Activated CD8-positive, alpha-beta memory T cell treated with anti-CD3 and anti-CD28 coated beads, Interleukin-2, amount 10 ng/mL, durations not matched to agents 7 days and 5 days (primary cell): ENCODE results near the gene RORC. TPM values are rescaled to one million over a fixed set of nuclear protein-coding genes. Genes with fewer than 3 reads are reported as not detected.
"Not testable (repeated sequence)": the region's sequence is repeated elsewhere in the genome, so short reads cannot be mapped to it uniquely, and the experiment has no call there.

ENCODE experiments used
- ATAC-seq: fragments of 150-1000 bp; cut with Tn5 transposase; one replicate; pipeline ENCODE4 v1.10.0; 2021; ENCODE audit warnings: moderate library complexity
- CTCF ChIA-PET: fragments of 350-600 bp; sonication (Branson Sonifier 250); formaldehyde crosslinking; loops from one replicate; lab custom pipeline; 2021; ENCODE audit warnings: antibody characterized with exemption; lab: Charles Lee
- DNase-seq: peaks from one replicate; pipeline ENCODE4 v3.0.0-alpha.2; 2020
- H3K27ac Mint-ChIP-seq: one replicate; pipeline ENCODE4 v1.8.0; 2021; ENCODE audit warnings: mild to moderate bottlenecking, mixed read lengths
- H3K27me3 Mint-ChIP-seq: one replicate; pipeline ENCODE4 v1.8.0; 2021; ENCODE audit warnings: mixed read lengths
- H3K36me3 Mint-ChIP-seq: one replicate; pipeline ENCODE4 v1.8.0; 2021; ENCODE audit warnings: mild to moderate bottlenecking, mixed read lengths
- H3K4me1 Mint-ChIP-seq: one replicate; pipeline ENCODE4 v1.8.0; 2021; ENCODE audit warnings: mixed read lengths
- H3K4me3 Mint-ChIP-seq: one replicate; pipeline ENCODE4 v1.8.0; 2021; ENCODE audit warnings: mild to moderate bottlenecking, moderate library complexity, mixed read lengths
- H3K9me3 Mint-ChIP-seq: one replicate; pipeline ENCODE4 v1.8.0; 2022; ENCODE audit warnings: low read depth, mixed read lengths
- total RNA-seq, 2 experiments: library from RNA; stranded (reverse); gene quantifications; one replicate each; pipeline ENCODE4 v1.2.3, GENCODE V29; 2021

The RORC gene
- total RNA-seq, 2 experiments from 2014 or later: 0.30 to 1.3 TPM

DNA sequence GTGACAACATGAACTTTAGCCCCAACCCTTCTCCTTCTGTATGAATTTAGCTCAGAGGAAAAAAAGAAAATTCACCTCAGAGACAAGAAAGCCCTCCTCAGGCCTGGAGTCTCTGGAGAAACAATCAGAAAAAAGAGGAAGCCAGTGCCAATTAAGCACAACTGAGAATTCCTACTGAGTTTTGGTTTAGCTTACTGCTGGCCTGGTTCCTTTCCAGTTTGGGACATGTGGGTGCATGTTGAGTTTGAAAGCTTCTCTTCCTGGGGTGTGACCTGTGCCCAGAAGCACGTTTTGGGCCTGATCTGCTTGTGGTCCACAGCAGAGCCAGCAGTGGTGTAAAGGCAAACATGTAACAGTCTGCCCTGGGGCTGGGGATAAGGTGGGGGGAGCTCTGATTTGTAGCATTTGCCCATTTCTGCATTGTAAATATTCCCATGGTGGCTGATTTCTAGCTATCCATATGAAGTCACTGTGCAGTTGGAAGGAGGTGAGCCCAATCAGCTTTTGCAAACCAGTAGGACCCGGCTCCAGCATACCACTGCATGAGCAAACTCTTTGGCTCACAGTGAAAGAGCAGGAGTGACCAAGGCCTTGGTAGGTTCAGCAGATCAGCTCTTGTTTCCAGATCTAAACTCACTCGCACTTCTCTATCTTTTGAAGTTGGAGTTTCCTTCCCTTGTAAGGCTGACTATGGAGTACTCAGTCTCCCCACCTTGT is 26.6 kb upstream of the RORC start:
- no peaks in the 10 kb centered on the region for H3K9me3 Mint-ChIP-seq

GRCh38 chr1:151855933-151856332 is 24.3 kb upstream of the RORC start:
- CTCF ChIA-PET: no interaction called here
- no peaks in the 10 kb centered on the region for H3K4me1 Mint-ChIP-seq
- ATAC-seq (no peak), DNase-seq (no peak)
- H3K9me3 Mint-ChIP-seq: no peaks in the 10 kb centered on the region
- no peak overlapping the region for H3K27ac Mint-ChIP-seq
- no peaks in the 10 kb centered on the region for H3K36me3 Mint-ChIP-seq
- H3K27me3 Mint-ChIP-seq: no peaks in the 10 kb centered on the region
- H3K4me3 Mint-ChIP-seq: no peak overlapping the region

More for the DNA sequence above, 26.6 kb upstream of the RORC start:
- no peaks in the 10 kb centered on the region for H3K4me1 Mint-ChIP-seq
- H3K36me3 Mint-ChIP-seq: no peaks in the 10 kb centered on the region
- CTCF ChIA-PET: interaction anchor here (3.1 kb wide), 1 partner anchor 9 kb away, joined by 11 read pairs; no protein-coding TSS in a partner anchor
- no peak overlapping the region for H3K4me3 Mint-ChIP-seq
- no peak overlapping the region for H3K27ac Mint-ChIP-seq
- ATAC-seq: no peak
- no peaks in the 10 kb centered on the region for H3K27me3 Mint-ChIP-seq
- no peak for DNase-seq

DNA sequence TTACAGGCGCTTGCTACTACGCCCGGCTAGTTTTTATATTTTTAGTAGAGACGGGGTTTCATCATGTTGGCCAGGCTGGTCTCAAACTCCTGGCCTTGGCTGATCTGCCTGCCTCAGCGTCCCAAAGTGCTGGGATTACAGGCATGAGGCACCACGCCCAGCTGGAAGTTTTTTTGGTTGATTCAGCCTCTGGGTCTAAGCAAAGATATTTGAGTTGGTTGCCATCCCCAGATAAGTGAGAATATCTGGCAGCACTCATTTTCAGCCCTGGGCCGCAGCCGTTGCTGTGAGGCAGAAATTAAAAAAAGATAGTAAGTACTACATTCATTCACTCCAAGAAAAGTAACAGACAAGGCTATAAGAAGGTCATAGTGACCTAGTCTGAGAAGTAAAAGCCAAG is 23.9 kb upstream of the RORC start:
- H3K36me3 Mint-ChIP-seq, H3K27me3 Mint-ChIP-seq, H3K4me3 Mint-ChIP-seq, ATAC-seq, DNase-seq, H3K9me3 Mint-ChIP-seq, CTCF ChIA-PET, H3K4me1 Mint-ChIP-seq, H3K27ac Mint-ChIP-seq: not testable (repeated sequence)

DNA sequence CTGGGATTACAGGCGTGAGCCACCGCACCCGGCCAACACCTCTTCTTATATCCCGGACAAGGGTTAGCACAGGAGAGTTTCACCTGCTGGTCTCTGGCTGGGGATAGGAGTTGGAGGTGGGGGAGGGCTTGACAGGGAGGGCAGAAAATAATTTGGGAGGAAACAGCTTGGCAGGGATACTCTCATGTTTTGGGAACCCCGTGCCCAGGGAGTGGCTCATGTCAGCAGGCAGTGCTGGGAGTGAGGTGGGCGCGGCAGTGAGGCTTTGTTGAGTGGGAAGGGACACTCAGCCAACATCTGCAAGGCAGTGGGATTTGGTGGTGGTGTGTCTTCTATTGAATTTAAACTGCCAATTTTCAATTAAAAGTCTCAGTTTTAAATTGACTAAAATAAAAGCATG is 23.1 kb upstream of the RORC start:
- Mint-ChIP-seq H3K9me3 (no peaks in the 10 kb centered on the region), H3K4me1 (peaks cover 6% of the 10 kb centered on the region), H3K27me3 (no peaks in the 10 kb centered on the region), H3K27ac (no peak overlapping the region), H3K4me3 (no peak overlapping the region), H3K36me3 (no peaks in the 10 kb centered on the region)
- DNase-seq: no peak
- no peak for ATAC-seq
- CTCF ChIA-PET: interaction anchor here (1.5 kb wide), 1 partner anchor 11 kb away, joined by 5 read pairs; no protein-coding TSS in a partner anchor

DNA sequence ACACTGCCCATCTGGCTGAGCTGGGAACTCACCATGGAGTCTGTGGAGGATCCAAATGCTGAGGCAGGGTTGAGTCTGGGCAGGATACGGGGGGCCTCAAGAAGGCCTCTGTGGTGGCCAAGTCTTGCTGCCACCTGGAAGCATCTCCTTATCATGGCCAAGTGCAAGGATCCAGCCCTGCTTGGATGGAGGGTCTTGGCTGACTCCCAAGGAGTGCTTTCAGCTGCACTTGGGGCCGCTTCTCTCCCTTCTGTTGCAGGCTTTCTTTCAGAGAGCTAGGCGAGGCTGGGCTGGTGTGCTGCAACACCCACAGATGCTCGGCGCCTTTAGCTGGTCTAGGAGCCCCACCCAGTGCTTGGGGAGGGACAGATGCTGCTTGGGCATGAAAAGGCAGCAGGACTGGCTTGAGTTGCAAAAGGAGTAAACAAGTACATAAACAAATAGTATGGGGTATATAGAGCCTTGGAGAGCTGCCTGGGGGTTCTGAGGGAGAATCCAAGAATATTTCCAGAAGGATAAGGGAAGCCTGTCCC is 21.9 kb upstream of the RORC start, which contains the start of gene THEM5:
Gene THEM5, minus strand, starts transcription at position 302 of the 533 bp plus-strand sequence. Its CDS starts 147 bp downstream, at position 155.
- DNase-seq: no peak
- peaks cover 15% of the 10 kb centered on the region for H3K4me1 Mint-ChIP-seq
- CTCF ChIA-PET: interaction anchor here (0.9 to 1.5 kb wide), 4 partner anchors 12 to 260 kb away, joined by 3 to 5 read pairs (median 4); no protein-coding TSS in a partner anchor
- H3K4me3 Mint-ChIP-seq: no peak within 1 kb of the TSS
- H3K36me3 Mint-ChIP-seq: peaks cover 1% of the 10 kb centered on the region
- no peaks in the 10 kb centered on the region for H3K27me3 Mint-ChIP-seq
- H3K9me3 Mint-ChIP-seq: no peaks in the 10 kb centered on the region
- no peak for ATAC-seq
- H3K27ac Mint-ChIP-seq: no peak within 1 kb of the TSS

- Mint-ChIP-seq H3K4me3 (no peak overlapping the region), H3K9me3 (no peaks in the 10 kb centered on the region), H3K4me1 (peaks cover 22% of the 10 kb centered on the region), H3K27me3 (no peaks in the 10 kb centered on the region), H3K27ac (no peak overlapping the region), H3K36me3 (peaks cover 1% of the 10 kb centered on the region)
- ATAC-seq (no peak), DNase-seq (no peak)
- CTCF ChIA-PET: interaction anchor here (1.4 to 2.1 kb wide), 3 partner anchors 16 to 29 kb away, joined by 3 to 5 read pairs (median 4); partner anchors contain the start of gene RORC
Observed at GRCh38 chr1:151852733-151853132, 21.1 kb upstream of the RORC start.

DNA sequence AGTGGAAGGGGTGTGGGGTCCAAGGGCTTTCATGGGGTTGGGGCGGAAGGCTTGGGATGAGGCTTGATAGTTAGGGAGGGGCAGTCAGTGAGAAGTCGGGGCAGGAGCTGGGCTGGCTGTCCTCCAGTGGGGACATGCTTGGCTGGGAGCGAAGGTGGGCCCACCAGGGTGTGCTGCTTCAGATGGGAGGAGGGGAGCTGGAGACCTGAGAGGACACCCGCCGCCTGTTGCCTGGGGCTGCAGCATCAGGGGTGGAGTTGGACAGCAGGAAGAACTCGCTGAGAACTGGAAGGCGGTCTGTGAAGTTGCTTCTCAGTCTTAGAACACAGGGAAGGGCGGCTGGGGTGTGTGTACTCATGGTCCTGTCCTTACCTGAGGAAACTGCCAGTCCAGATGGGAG is 20.3 kb upstream of the RORC start:
- peaks cover 1% of the 10 kb centered on the region for H3K36me3 Mint-ChIP-seq
- ATAC-seq (no peak), DNase-seq (no peak)
- no peaks in the 10 kb centered on the region for H3K27me3 Mint-ChIP-seq
- CTCF ChIA-PET: interaction anchor here (1.0 to 2.1 kb wide), 3 partner anchors 15 to 117 kb away, joined by 3 to 5 read pairs (median 3); partner anchors contain the start of gene RORC
- no peak overlapping the region for H3K27ac Mint-ChIP-seq
- H3K4me3 Mint-ChIP-seq: no peak overlapping the region
- H3K9me3 Mint-ChIP-seq: no peaks in the 10 kb centered on the region
- H3K4me1 Mint-ChIP-seq: peaks cover 25% of the 10 kb centered on the region

DNA sequence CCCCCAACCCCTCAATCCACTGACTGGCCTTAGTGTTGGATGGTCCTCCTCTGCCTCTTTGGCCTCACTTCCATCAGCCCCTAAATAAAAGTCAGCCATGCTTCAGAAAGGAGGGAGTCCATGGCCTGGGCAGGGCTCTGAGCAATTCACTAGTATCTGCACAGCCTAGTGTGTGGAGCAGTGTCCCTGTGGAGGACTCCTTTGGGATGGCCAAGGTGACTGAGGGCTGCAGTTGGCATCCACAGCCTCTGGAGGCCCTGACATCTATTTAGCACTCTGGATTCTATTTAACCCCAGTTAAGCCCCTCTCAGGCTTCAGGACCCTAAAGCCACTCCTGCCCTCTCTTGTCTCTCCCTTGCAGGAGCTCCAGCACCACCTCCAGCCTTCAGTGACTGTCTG is 18.3 kb upstream of the RORC start:
- peaks cover 37% of the 10 kb centered on the region for H3K4me1 Mint-ChIP-seq
- H3K27me3 Mint-ChIP-seq: no peaks in the 10 kb centered on the region
- CTCF ChIA-PET: interaction anchor here (2.5 kb wide), 1 partner anchor 9 kb away, joined by 11 read pairs; no protein-coding TSS in a partner anchor

DNA sequence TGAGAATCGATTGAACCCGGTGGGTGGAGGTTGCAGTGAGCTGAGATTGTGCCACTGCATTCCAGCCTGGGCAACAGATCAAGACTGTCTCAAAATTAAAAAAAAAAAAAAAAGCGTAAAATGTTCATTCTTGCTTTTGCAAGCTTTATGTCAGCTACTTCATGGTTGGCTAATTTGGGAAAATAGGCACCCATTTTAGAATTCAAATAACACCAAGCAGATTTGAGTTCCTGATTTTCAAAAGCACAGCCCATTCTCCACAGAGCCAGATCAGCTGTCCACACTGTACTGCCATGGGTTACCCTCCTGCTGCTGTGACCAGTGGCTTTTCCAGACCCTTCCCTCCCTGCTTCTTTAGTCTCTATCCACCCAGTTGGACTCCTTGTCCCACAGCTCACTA is 17.5 kb upstream of the RORC start:
- DNase-seq (no peak), ATAC-seq (no peak)
- H3K27ac Mint-ChIP-seq: peak overlapping the region; percentile 83
- no peaks in the 10 kb centered on the region for H3K9me3 Mint-ChIP-seq
- H3K36me3 Mint-ChIP-seq: peaks cover 4% of the 10 kb centered on the region
- H3K27me3 Mint-ChIP-seq: no peaks in the 10 kb centered on the region
- H3K4me1 Mint-ChIP-seq: peaks cover 39% of the 10 kb centered on the region
- CTCF ChIA-PET: interaction anchor here (1.0 to 2.5 kb wide), 4 partner anchors 9 to 255 kb away, joined by 3 to 11 read pairs (median 6); partner anchors contain the start of gene C2CD4D
- no peak overlapping the region for H3K4me3 Mint-ChIP-seq

More for the DNA sequence above, 18.3 kb upstream of the RORC start:
- Mint-ChIP-seq H3K9me3 (no peaks in the 10 kb centered on the region), H3K27ac (no peak overlapping the region), H3K36me3 (peaks cover 4% of the 10 kb centered on the region), H3K4me3 (no peak overlapping the region)
- DNase-seq (no peak), ATAC-seq (no peak)

GRCh38 chr1:151847867-151848596 is 16.4 kb upstream of the RORC start:
- ATAC-seq: no peak
- Mint-ChIP-seq H3K27me3 (no peaks in the 10 kb centered on the region), H3K4me1 (peaks cover 39% of the 10 kb centered on the region), H3K36me3 (peaks cover 4% of the 10 kb centered on the region), H3K27ac (peak overlapping the region; percentile 57), H3K9me3 (no peaks in the 10 kb centered on the region), H3K4me3 (no peak overlapping the region)
- DNase-seq: peak; percentile 31
- CTCF ChIA-PET: interaction anchor here (0.7 to 2.5 kb wide), 5 partner anchors 8 to 256 kb away, joined by 3 to 11 read pairs (median 4); partner anchors contain the start of gene C2CD4D

DNA sequence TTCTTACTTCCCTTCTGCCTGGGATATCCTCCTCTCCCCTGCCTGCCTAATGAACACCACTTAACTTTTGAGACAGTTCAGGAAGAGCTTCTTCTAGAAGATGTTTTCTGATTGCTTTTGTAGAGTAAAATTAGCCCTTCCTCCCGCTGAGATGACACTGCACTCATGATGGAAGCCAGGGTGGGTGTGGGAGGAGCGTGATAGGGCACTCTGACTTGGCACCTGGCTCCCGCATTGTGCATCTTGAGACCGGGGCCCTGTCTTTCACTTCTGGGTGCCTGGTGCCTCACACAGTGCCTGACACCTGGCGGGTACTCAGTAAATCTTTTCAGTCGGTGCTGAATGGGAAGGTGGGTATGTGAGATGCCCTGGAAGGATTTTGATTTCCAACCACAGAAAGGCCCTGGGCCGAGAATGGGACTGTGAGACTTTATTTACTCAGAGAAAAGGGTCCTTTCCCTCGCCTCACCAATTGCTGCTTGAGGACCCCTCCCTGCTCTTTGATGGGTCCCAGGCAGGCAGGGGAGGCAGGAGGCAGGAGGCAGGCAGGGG is 15.2 kb upstream of the RORC start:
- CTCF ChIA-PET: interaction anchor here (0.8 to 1.2 kb wide), 4 partner anchors 16 to 155 kb away, joined by 3 to 6 read pairs (median 4); no protein-coding TSS in a partner anchor
- H3K4me1 Mint-ChIP-seq: peaks cover 39% of the 10 kb centered on the region
- DNase-seq (peak; percentile 42), ATAC-seq (no peak)
- no peaks in the 10 kb centered on the region for H3K9me3 Mint-ChIP-seq
- no peaks in the 10 kb centered on the region for H3K27me3 Mint-ChIP-seq
- H3K27ac Mint-ChIP-seq: peak overlapping the region; percentile 61
- peaks cover 5% of the 10 kb centered on the region for H3K36me3 Mint-ChIP-seq
- H3K4me3 Mint-ChIP-seq: no peak overlapping the region

DNA sequence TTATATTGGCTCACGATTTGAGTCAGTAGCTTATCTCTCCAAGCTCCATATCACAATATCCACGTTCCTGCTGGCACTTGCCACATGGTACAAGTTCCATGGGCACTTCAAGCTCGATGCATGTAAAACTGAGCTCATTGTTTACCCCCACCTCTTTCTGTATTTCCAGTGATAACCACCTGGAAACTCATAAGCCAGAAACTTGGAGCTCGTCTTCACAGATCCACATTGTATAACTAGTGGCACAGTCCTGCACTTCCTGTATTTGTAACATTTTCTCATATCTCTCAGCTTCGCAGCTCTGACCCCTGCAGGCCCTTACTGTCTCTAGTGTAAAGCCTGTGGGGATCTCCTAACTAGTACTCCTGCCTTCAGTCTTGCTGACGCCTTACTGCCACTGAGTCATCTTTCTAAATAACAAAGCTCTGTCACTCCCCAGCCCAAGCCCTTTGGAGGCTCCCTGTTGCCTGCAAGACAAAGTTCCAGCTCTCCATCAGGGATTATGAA is 14.5 kb upstream of the RORC start:
- Mint-ChIP-seq H3K27me3 (no peaks in the 10 kb centered on the region), H3K36me3 (peaks cover 5% of the 10 kb centered on the region), H3K27ac (peak overlapping the region; percentile 61), H3K9me3 (no peaks in the 10 kb centered on the region), H3K4me1 (peaks cover 39% of the 10 kb centered on the region), H3K4me3 (no peak overlapping the region)
- CTCF ChIA-PET: interaction anchor here (0.7 to 1.2 kb wide), 6 partner anchors 10 to 155 kb away, joined by 3 to 6 read pairs (median 3); partner anchors contain the start of gene THEM4
- ATAC-seq (peak; percentile 62), DNase-seq (no peak)
